Activated gamma-delta T cell (primary cell): Measurements from ENCODE around the gene EPN3.

Experiments
- DNase-seq: peaks from one replicate; lab custom pipeline; 2025; lab: John Stamatoyannopoulos, UW

Gene EPN3

GRCh38 chr17:50589095-50589705, 56.7 kb downstream of the EPN3 start:
- DNase-seq = no peak

GRCh38 chr17:50590946-50591737, 58.6 kb downstream of the EPN3 start:
- no peak for DNase-seq

- DNase-seq = no peak
These were observed 60.8 kb downstream of the EPN3 start for GRCh38 chr17:50593321-50593720.
